Mammary epithelial cell (primary cell): ENCODE results near the gene GZMH.

Experiments used
- EZH2 ChIP-seq: IDR thresholded peaks from 2 replicates; pipeline ENCODE4 v1.6.1; 2012; ENCODE audit warnings: low read length, inconsistent platforms, borderline replicate concordance
- TF ChIP-seq, protein P1 (sequence below), 2 donors: IDR thresholded peaks in 1 of 2; conservative IDR thresholded peaks in 1 of 2; 2 replicates each; pipeline ENCODE4 v1.5.1; 2011 to 2012; ENCODE audit warnings: inconsistent platforms in 2 of 2, low read length in 2 of 2, mild to moderate bottlenecking in 2 of 2, control low read depth in 1 of 2, low read depth in 1 of 2; ENCODE audit not compliant: insufficient read depth in 1 of 2; ENCODE audit errors: extremely low read depth in 1 of 2

DNA sequence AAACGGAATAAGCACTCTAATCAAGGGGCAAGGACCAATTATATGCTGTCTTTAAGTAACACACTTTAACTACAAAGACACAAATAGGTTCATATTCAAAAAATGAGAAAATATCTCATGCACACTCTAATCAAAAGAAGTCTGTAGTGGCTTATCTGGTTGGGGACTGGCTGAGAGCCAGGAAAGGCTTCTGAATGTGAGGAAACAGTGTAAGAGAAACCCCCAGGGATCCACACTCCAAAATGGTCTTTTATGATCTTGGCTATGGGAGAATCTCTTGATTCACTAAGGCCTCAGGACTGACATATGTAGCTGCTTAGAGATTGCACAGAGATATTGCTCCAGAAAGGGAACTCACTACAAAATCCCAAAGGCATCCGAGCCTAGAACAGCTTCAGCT lies 43.7 kb downstream of the GZMH start:
- TF ChIP-seq, protein P1, sequence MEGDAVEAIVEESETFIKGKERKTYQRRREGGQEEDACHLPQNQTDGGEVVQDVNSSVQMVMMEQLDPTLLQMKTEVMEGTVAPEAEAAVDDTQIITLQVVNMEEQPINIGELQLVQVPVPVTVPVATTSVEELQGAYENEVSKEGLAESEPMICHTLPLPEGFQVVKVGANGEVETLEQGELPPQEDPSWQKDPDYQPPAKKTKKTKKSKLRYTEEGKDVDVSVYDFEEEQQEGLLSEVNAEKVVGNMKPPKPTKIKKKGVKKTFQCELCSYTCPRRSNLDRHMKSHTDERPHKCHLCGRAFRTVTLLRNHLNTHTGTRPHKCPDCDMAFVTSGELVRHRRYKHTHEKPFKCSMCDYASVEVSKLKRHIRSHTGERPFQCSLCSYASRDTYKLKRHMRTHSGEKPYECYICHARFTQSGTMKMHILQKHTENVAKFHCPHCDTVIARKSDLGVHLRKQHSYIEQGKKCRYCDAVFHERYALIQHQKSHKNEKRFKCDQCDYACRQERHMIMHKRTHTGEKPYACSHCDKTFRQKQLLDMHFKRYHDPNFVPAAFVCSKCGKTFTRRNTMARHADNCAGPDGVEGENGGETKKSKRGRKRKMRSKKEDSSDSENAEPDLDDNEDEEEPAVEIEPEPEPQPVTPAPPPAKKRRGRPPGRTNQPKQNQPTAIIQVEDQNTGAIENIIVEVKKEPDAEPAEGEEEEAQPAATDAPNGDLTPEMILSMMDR (conservative IDR thresholded peaks at IDR 0.05 in 1 of 2, IDR thresholded peaks at IDR 0.05 in 1 of 2; ENCODE audit: extremely low read depth in 1 of 2, insufficient read depth in 1 of 2, low read depth in 1 of 2, low read length in 2 of 2), result no peak
- TF ChIP-seq EZH2, result no peak
